Measurements from ENCODE around the gene SMPD2.
A peak's percentile ranks its signal among the peaks of the same experiment; 100 is the strongest.

Gene SMPD2, protein sequence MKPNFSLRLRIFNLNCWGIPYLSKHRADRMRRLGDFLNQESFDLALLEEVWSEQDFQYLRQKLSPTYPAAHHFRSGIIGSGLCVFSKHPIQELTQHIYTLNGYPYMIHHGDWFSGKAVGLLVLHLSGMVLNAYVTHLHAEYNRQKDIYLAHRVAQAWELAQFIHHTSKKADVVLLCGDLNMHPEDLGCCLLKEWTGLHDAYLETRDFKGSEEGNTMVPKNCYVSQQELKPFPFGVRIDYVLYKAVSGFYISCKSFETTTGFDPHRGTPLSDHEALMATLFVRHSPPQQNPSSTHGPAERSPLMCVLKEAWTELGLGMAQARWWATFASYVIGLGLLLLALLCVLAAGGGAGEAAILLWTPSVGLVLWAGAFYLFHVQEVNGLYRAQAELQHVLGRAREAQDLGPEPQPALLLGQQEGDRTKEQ

DNA sequence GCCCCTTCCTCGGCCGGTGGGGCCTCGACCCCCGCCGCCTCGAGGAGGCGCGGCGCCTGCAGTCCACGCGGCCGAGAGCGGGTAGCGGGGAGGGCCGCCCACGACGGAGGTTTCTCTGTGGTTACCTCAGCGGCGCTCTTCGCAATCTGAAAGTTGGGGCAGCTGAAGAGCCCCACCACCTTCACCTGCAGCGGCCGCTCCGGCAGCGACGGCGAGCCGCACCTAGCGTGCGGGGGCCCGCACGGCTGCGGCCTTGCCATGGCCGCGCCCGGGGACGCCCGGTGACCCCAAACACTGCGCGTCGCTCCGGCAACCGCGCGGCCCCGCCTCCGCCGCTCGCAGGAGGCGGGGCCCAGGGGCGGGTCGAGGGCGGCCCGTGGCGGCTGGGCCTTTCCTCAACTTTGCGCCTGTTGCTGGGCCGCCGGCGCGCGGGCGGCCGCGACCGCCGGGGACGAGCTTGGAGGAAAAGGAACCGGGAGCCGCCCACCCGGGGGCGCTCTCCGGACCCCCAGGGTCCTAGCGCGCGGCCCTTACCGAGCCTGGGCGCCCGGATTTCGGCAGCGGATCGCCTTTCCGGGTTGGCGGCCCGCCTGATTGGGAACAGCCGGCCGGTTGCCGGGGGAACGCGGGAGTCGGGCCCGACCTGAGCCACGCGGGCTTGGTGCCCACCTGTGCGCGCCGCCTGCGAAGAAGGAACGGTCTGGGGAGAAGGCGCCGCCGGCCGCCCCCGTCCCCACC lies at the start of gene SMPD2, which contains the start of gene PPIL6:
TSS of gene SMPD2 (plus strand) at position 394 of the 738 bp plus-strand sequence. CDS start 398 bp downstream, outside the sequence.
TSS of gene PPIL6 (minus strand) at position 298 of the 738 bp plus-strand sequence. CDS start at position 260, 38 bp downstream.
- DNase-seq = peak; percentile 85

DNA sequence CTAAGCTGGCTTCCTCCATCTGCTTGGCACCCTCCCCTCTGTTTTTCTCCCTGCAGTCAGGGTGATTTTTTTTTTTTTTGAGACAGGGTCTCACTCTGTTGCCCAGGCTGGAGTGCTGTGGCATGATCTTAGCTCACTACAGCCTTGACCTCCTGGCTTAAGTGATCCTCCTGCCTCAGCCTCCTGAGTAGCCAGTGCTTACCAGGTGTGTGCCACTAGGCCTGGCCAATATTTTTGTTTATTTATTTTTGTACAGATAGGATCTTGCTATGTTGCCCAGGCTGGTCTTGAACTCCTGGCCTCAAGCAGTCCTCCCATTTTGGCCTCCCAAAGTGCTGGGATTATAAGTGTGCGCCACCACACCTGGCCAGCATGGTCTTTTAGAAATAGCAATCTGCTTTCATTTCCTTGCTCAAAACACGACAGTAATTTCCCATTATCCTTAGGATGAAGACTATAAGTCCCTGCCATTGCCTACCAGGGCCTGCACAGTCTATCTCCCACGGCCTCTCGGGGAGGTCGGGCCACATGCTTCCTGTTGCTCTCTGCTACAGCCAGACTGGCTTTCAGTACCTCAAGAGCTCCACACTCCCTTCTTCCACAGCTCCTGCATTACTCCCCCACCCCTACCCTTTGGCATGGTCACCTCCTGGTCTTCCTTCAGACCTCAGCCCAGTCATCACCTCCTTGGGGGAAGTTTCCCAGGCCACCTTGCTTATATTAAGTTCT lies 47.2 kb upstream of the SMPD2 start:
- no peak for DNase-seq

DNA sequence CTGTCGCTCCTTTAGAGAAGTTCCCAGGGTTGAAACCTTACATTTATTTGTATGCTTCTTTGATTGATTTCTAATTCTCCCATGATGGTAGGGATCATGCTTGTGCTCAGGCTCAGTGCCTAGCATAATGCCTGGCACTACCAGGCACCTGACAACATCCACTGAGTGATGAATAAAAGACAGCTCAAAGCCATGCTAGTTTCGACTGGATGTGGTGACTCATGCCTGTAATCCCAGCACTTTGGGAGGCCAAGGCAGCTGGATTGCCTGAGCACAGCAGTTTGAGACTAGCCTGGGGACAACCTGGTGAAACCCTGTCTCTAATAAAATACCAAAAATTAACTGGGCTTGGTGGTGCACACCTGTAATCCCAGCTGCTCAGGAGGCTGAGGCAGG lies 46.6 kb upstream of the SMPD2 start:
- DNase-seq = no peak

DNA sequence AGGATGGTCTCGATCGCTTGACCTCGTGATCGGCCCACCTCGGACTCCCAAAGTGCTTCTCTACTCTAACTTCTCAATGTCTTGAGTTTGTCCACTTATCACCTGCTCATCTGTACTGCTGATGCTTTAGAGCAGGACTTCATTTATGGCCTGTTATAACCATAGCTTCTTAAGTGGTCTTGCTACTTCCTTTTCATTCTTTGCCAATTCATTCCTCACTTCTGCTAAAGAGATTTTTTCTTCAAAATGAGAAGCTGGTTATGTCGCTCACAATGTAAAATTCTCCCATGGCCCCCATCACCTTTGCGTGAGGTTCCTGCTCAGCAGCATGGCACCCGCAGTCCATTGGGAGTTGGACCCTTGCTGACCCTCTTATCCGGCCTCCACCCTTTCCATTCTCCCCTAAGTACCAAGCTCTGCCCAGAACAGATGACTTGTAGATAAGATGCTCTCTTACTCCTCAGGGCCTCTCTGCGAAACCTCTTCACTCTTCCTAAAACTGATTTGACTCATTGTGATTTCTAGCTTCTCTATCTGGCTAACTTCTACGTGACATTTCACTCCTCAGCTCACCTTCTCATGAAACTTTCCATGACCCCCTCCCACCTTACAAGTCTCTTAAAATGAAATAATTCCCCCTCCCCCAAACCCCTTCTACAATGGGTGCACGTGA lies 44.3 kb upstream of the SMPD2 start:
- DNase-seq = no peak

DNA sequence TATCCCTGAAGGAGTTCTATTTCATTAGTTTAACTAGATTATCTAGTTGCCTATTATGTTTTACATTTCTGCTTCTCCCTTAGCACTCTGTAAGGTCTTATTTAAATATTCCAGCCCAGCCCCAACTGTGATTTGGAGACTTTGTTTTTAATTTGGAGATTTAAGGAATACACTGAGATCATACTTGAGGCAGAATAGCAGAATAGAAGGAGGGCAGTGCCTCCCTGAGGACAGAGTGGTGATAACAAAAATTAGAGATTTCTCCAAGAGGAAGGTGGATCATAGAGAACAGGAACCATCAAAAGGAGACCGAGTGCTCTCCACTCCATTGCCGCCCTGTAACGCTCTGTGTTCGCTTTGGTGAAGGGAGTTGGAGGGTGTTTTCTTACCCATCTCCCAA lies 43.5 kb upstream of the SMPD2 start:
- DNase-seq = no peak

DNA sequence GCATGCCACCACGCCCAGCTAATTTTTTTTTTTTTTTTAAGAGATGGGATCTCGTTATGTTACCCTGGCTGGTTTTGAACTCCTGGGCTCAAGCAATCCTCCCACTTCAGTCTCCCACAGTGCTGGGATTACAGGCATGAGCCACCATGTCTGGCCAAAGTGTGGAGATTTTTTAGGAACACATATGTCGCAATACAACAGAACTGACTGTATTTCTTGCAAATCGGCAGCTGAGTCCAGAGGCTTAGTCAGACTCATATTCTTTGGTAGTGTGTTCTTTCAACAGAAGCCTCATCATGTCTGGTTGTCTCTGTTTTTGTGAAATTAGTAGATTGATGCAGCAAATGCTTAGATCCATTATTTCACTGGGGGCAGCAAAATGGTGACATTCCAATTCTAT lies 34.3 kb upstream of the SMPD2 start:
- DNase-seq = no peak

DNA sequence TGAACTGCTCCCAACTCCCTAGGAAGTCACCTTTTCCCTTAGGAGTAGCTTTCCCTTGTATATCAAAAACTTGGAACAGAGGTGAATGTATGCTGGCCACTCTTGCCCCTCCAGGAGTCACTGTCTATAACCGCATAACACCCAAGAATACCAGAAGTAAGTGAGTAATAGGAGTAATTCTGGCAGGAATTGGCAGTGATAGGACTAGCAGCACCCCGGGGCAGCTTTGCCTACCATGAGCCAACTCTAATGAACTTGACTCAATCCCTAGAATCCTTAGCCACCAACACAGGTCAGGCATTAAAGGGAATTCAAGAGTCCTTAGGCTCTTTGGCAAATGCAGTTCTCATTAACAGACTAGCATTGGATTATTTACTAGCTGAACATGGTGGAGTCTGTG lies 29.5 kb upstream of the SMPD2 start:
- no peak for DNase-seq

DNA sequence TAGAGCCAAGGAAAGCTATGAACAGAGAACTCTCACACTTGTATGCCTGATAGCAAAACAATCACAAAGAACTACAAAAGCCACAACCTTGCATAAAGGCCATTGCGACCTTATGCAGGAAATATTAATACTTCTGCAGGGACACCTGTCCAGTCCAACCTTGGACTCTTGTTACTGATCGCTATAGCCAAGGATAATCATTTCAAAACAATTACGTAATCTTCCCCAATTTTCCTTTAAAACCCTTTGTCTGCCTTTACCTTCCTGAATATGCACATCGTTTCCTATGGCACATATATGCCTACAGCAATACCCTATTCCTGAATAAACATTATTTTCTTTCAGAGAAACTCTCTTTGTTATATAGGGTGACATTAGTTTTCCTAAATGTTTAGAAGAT lies 22.9 kb upstream of the SMPD2 start:
- DNase-seq = no peak

DNA sequence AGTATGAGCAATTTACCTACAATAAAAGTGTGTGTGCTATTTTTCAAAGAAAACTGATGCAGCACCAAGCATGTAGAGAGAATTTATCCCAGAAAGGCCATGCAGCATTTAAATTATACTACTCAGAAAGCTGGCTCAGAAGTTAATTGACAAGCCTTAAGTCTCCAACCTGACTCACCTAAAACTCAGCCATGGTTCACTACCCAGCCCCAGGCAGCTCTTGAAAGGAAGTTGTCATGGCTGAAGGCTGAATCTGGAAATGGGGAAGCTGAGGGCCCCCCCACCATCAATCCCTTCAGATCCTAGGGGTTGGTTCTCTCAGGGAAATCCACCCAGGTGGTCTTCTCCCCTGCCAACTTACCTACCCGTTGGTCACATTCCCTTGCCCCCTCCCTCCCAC lies 19.8 kb upstream of the SMPD2 start:
- no peak for DNase-seq

DNA sequence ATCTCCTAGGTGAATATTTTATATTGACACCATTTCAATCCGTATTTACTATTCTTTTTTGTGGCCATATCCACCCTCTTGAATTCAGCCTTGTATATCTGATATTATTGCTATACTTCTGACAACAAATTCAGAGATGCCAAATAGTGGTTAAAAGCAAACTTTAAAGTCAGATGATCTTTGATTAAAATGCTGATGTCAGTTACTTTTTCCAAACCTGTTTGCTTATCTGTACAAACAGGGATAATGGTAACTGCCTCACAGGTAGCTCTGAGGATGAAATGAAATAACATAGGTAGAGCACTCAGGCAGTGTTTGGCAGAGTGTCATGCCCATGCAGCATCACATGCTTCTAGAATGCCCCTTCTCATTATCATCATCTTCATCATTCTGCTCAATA lies 19.3 kb upstream of the SMPD2 start:
- DNase-seq = no peak

DNA sequence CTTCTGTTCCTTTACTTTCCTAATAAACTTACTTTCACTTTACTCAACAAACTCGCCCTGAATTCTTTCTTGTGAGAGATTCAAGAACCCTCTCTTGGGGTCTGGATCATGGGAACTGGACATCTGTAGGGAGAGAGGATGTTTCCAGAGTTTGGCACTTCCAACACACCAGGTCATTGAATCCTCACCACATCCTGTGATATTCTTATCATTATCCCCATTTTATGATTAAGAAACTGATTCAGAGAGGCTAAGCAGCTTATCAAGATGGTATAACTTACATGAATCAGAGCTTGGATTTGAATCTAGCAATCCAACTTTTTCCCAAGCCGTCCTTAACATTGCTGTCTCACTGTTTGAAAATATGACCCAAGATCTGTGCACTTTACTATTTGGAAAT lies 15.6 kb upstream of the SMPD2 start:
- DNase-seq = no peak

DNA sequence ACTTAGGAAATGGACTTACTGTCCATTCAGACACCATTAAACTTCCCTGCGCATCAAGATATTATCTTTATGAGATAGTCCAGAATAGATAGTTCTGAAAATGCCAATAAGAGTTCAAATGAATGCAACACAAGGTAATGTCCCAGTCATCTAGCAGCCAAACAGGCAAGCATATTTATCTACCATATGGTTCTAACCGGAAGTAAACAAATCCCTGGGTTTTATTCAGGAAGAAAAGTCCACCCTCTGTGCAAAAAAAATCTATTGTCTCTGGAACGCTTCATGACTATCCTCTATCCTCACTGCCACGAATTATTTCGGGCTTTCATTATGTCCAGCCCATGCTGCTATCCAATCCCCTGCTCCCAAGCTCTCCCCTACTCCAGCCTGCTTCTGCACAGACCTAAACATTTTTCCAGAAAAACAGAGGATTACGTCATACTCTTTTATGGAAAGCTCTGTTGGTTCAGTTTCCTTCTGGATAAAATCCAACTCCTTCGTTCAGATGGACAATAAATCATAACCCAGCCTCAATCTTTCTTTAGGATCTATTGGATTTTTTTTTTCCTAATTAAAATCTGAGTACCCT lies 11.5 kb upstream of the SMPD2 start:
- DNase-seq = no peak

DNA sequence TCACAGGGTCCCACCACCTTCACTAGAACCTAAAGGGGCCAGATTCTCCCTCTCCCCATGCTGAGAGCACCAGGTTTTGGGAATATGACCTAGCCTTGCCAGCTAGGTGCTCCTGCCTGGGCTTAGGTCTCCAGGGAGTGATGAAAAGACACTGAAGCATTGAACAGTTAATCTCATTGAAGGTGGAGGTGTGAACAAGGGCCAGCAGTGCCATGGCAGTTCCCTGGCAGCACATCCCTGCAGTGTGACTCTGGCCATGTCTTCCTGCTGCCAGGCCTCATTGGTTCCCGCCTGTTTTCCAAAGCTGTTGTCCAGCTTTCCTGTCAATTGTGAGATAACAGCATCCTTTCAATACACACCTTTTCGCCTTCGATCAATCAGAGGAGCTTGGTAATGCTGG lies 11.0 kb upstream of the SMPD2 start:
- no peak for DNase-seq

DNA sequence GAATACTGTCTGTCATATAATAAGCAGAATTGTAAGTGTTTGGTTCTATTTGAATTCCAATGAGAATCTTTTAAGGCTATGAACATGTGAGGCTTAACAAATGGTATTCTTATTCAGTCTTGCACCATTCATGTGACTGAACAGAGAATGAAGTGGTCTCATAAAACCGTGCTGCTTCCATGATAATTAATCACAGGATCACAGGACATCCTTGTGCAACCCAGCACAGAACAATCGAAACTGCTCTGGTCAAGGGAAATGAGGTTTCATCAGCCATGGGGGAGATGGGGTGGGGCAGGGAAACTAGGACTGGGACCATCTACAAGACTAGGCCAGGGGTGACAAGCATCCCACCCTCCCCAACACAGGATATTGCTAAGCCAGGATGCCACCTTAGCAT lies 6.1 kb upstream of the SMPD2 start:
- DNase-seq = no peak

DNA sequence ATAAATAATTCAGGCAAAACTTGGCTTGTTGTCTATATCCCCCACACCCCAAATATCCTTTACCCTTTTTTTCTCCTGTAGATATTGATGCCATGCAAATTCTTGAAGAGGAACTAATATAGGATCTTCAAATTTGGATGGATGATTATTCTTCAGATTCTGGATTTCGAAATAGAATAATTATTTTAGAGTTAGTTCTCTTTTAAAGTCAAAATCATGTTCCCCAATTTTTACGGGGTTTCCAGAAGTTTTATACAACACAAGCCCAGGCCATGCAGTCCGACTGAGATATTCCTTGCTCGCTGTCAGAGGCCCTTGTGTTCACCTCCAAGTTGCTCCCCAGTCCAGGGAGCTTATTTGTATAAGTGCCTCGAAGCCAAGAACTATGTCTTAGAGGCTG lies 4.5 kb upstream of the SMPD2 start:
- DNase-seq = no peak

DNA sequence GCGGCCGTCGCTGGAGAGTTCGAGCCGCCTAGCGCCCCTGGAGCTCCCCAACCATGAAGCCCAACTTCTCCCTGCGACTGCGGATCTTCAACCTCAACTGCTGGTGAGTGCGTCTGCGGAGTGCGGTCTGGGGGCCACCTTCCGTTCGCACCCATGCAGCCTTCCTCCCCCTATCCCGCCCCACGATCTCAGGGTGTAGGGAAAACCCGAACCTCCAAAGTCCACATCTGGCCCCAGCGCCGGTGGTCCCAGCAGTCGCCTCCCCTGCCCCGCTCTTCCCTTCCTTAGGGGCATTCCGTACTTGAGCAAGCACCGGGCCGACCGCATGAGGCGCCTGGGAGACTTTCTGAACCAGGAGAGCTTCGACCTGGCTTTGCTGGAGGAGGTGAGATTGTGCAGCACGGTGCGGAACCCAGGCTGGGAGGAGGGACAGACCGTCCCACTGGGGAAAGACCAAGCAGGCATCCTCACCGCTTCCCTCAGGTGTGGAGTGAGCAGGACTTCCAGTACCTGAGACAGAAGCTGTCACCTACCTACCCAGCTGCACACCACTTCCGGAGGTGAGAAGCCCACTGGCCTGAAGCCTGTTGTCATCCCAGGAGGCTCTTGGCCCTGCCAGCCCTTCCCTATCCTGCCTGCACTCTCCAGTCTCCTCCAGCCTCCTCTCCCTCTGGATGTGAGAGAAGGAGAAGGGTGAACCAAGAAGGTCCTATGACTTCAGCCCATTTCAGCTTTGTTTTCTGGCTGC lies 719 bp downstream of the SMPD2 start:
- DNase-seq = peak; percentile 61

DNA sequence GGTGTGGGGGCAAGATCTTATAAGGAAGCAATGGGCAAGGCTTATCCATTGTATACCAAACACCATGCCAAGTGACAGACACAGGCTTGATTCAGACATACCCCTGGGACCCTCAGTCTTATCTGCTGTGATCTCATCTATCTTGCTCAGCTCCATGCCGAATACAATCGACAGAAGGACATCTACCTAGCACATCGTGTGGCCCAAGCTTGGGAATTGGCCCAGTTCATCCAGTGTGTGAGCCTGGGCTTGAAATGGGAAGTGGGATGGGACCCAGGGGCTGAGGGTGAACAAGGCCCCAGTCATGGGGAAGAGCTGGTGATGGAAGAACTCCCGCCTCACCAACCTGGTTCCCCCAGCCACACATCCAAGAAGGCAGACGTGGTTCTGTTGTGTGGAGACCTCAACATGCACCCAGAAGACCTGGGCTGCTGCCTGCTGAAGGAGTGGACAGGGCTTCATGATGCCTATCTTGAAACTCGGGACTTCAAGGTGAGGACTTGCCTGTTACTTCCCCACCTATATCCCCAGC lies 1.9 kb downstream of the SMPD2 start:
- no peak for DNase-seq

DNA sequence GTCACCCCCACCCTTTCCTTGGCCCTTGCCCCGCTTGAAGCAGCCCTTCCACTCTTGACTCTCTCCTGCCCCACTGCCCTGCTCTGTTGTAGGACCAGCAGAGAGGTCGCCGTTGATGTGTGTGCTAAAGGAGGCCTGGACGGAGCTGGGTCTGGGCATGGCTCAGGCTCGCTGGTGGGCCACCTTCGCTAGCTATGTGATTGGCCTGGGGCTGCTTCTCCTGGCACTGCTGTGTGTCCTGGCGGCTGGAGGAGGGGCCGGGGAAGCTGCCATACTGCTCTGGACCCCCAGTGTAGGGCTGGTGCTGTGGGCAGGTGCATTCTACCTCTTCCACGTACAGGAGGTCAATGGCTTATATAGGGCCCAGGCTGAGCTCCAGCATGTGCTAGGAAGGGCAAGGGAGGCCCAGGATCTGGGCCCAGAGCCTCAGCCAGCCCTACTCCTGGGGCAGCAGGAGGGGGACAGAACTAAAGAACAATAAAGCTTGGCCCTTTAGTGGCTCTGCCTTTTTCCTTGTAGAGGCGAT lies 3.0 kb downstream of the SMPD2 start:
- DNase-seq = no peak

DNA sequence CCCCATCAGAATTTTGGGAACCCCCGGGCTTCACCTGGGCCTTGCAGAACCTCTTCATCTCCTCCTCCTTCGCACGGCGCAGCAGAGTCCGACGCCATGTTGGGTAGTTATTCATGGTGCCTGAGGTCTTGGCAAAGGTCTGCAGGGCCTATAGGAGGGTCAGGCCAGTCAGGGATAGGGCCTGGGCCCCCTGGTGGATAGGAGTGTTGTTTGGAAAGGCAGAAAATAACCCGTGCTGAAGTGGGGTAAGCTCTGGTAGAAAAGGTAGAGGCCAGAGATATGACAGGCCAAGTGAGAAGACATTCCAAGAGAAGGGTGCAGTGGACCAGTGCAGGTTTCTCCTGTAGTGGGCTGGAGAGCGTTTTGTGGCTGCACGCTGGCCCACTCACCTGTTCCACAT lies 4.9 kb downstream of the SMPD2 start:
- peak; percentile 19 for DNase-seq

DNA sequence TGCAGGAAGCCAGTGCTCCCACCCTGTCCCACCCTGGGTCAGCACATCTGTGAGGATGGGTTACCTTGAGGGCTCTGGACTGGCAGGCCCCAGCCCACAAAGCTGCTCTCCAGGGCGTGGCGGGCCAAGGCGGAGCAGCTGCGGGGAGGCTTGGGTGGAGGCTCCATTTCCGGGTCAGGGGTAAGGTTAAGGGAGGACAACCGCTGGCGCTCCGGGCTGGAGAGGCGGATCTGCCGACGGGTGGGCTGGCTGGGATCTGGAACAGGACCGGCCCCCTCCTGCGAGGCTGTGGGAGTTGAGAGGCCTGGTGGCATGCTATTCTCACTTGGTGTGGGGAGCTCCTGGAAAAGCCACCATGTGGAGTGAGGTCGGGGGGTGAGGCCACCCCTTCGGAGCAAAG lies 5.5 kb downstream of the SMPD2 start:
- DNase-seq = peak; percentile 20

DNA sequence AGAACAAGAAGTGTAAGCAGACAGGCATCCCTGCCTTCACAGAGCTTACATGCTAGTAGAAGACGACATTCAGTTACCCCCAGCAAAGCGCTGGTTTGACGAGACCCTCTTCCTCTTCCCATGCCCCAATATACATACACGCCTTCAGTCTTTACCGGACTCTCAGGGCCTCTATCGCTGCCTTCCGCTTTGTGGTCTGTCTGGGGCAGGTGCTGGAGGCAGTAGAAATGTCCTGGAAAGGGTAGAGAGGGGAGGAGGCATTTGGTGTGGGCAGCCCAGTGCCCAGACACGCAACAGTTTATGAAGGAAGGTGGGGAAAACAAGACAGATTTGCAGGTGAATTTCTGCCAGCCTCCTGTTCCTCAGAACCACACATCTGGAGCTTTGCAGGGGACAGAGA lies 6.0 kb downstream of the SMPD2 start:
- DNase-seq = no peak

All from activated T-cell treated with anti-CD3 and anti-CD28 coated beads, Interleukin-2, amount 50 U/mL, for 1 hour (primary cell).